GM23338 (cell line): ENCODE results near the gene MDM2.

Experiments used
- CTCF ChIP-seq, 2 experiments: fragments of 200-600 bp in 1 of 2; sonication (generic) in 1 of 2; conservative IDR thresholded peaks; 2 replicates each; pipeline versions ENCODE4 v1.5.1 to v1.6.1; 2016 to 2017; ENCODE audit warnings: antibody characterized with exemption in 2 of 2, low read depth in 2 of 2, mild to moderate bottlenecking in 2 of 2, moderate library complexity in 1 of 2
- JUNB ChIP-seq: IDR thresholded peaks from one replicate; pipeline ENCODE4 v1.6.1; 2016; ENCODE audit warnings: antibody characterized with exemption; ENCODE audit not compliant: unreplicated experiment
- POLR2AphosphoS5 ChIP-seq: IDR thresholded peaks from 2 replicates; pipeline ENCODE4 v1.6.1; 2016; ENCODE audit warnings: antibody characterized with exemption, low read depth

- TF ChIP-seq CTCF (conservative IDR thresholded peaks at IDR 0.05; ENCODE audit: low read depth in 2 of 2) = no peak
- no peak for TF ChIP-seq POLR2AphosphoS5
- no peak for TF ChIP-seq JUNB
Observed at GRCh38 chr12:68788554-68789143, 19.3 kb upstream of the MDM2 start.
